COLO668 (cell line): Measurements from ENCODE around the gene OXLD1.
A peak's percentile ranks its signal among the peaks of the same experiment; 100 is the strongest.

Source experiments
- DNase-seq: peaks from one replicate; lab custom pipeline; 2025; ENCODE audit not compliant: unreplicated experiment; lab: John Stamatoyannopoulos, UW

The OXLD1 gene

GRCh38 chr17:81702934-81703746 is 36.7 kb upstream of the OXLD1 start, which contains the start of gene MRPL12:
Gene MRPL12 (plus strand): TSS chr17:81703367. CDS start chr17:81703502, 135 bp downstream.
- DNase-seq, result peak; percentile 94

GRCh38 chr17:81701288-81702071 is 35.1 kb upstream of the OXLD1 start:
- peak; percentile 15 for DNase-seq

DNA sequence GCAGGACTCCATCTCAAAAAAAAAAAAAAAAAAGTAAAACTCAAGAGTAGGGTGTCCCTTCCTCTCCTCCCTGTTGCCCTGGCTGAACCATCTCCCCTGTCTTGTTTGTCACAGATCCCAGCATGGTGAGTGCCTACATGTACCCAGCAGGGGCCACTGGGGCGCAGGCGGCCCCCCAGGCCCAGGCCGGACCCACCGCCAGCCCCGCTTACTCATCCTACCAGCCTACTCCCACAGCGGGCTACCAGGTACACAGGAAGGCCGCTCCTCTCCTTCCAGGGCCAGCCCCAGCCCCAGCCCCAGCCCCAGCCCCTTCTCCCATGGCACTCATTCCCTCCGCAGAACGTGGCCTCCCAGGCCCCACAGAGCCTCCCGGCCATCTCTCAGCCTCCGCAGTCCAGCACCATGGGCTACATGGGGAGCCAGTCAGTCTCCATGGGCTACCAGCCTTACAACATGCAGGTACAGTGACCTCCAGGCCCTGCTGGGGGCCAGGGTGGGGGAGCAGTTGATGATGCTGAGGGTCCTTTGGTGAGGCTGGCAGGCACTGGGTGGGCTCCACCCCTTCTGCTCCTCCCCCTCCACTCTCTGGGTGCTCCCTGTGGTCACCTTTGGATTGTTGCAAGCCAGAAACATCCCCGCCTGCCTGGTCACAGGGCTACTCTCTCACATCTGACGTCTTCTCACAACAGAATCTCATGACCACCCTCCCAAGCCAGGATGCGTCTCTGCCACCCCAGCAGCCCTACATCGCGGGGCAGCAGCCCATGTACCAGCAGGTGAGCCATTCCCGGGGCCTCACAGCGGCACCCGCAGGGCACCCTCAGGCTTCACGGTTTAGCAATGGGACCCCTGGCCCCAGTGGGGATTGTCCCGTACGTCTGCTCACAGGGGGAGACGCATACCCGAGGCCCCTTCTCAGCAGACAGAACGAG is 34.2 kb upstream of the OXLD1 start:
- no peak for DNase-seq

DNA sequence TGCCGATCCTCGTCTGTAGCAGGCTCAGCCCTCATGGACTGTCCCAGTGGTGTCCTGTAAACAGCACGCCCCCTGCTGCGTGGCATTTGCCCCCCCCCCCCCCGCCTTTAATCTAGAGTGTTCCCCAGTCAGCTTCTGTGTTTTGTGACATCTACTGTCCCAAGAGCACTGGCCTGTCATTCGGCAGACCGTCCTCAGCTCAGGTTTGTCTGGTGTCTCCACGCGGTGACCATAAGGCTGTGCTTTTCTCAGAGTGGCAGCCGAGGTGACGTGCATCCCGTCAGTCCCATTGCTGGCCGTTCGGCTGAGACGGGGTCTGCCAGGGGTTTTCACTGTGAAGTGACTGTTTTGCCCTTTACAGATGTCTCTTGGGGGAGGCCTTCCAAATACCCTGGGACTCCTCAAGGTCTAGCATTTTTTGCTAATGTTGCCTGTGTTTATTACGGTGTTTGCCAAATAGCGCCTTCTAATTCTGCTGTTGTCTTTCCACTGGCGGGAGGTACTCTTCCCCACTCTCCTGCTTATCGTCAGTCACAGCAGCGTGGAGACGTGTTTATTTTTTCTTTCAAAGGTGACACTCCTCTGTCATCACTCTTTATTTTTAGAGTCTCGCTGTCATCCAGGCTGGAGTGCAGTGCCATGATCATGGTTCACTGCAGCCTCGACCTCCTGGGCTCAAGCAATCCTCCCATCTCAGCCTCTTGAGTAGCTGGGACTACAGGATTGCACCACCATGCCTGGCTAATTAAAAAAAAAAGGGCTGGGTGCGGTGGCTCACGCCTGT is 31.0 kb upstream of the OXLD1 start:
- DNase-seq, result no peak

DNA sequence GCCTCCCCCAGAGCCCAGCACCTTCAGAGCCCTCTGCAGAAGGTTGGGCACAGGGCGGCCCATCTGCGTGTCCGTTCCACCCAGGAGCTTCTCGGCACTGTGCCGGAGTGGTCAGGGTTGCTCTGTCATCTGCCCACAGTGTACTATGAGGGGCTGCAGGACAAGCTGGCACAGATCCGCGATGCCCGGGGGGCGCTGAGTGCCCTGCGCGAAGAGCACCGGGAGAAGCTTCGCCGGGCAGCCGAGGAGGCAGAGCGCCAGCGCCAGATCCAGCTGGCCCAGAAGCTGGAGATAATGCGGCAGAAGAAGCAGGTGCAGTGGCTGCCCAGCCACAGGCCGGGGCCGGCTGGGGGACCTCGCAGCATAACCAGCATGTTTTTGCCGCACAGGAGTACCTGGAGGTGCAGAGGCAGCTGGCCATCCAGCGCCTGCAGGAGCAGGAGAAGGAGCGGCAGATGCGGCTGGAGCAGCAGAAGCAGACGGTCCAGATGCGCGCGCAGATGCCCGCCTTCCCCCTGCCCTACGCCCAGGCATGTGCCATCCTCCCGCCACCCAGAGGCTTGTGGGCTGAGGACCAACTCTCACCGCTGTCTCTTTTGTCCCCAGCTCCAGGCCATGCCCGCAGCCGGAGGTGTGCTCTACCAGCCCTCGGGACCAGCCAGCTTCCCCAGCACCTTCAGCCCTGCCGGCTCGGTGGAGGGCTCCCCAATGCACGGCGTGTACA is 30.0 kb upstream of the OXLD1 start:
- no peak for DNase-seq

GRCh38 chr17:81695801-81696200 is 29.4 kb upstream of the OXLD1 start:
- no peak for DNase-seq

DNA sequence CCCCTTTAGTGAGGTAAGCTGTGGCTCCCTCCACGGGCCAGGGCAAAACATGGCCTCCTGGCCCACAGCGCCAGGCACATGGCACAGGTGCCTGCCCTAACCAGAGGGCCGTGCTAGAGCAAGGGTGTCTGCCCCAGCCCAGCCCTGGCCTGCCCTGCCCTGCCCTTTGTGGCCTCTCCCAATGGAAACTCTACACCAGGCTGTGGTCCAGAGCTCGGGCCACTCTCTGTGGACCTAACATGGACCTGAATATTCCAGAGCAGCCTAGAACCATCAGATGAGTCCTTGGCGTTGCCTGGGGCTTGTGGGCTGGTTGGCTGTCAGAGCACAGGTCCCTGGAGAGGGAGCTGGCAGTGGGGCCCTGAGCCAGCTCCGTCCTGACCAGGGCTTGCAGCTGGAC is 28.8 kb upstream of the OXLD1 start:
- no peak for DNase-seq

DNA sequence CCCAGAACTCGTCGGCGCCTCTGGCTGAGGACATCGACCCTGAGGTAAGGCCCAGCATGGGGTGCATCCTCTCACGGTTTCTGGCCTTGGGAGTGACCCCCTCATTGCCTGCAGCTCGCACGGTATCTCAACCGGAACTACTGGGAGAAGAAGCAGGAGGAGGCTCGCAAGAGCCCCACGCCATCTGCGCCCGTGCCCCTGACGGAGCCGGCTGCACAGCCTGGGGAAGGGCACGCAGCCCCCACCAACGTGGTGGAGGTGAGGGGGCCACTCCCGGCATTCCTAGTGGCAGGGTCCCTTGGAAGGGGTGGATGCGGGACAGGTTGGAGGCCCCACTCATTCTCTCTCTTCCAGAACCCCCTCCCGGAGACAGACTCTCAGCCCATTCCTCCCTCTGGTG is 28.4 kb upstream of the OXLD1 start:
- no peak for DNase-seq

GRCh38 chr17:81693509-81694210 is 27.3 kb upstream of the OXLD1 start:
- DNase-seq, result no peak

DNA sequence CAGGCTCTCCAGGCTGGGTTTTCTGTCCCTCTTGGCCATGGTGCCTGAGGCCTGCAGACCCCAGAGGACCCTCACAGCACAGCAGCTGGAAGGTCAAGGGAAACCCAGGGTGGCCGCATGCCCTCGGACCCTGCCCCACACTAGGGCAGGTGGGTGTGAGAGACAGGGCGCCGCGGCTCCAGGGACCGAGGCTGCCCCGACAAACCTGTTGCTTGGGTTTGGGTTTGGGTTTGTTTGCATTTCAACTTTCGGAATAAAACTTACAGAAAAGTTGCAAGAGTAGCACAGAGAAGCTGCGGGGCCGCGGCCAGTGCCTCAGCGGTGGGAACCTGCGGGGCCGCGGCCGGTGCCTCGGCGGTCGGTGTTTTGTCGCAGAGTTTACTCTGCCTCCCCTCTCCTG is 25.2 kb upstream of the OXLD1 start:
- no peak for DNase-seq

DNA sequence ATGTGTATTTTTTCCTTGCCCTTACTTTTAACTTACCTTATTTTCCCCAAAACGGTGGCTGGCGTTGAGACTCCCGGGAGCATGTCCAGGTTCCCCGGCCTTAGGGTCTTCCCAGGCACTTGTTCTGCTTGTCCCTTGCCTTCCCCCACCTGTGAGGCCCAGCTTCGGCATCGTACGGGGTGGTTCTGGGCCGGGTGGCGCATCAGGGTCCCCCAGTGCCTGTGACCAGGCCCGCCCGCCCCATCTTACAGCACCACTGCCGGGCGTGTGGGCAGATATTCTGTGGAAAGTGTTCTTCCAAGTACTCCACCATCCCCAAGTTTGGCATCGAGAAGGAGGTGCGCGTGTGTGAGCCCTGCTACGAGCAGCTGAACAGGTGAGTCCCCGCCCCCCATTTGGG is 24.8 kb upstream of the OXLD1 start:
- DNase-seq, result no peak

GRCh38 chr17:81690549-81690948 is 24.1 kb upstream of the OXLD1 start:
- DNase-seq, result no peak

- no peak for DNase-seq
Observed at GRCh38 chr17:81690066-81690465, 23.7 kb upstream of the OXLD1 start.

DNA sequence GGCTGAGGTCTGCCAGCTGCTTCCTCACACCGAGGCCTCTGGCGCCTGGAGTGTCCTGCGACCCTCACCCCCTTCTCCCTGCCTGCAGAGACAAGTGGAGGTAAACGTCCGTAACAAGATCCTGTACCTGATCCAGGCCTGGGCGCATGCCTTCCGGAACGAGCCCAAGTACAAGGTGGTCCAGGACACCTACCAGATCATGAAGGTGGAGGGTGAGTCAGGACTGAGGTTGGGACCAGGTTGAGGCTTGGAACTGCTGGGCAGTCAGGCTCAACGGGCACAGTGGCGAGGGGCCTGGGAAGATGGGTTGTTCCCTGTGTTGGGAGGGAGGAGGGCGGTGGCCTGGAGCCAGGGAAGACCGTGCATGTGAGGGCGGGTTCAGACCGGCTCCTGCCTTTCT is 22.2 kb upstream of the OXLD1 start:
- DNase-seq, result no peak

GRCh38 chr17:81687770-81688541 is 21.6 kb upstream of the OXLD1 start:
- DNase-seq, result no peak

DNA sequence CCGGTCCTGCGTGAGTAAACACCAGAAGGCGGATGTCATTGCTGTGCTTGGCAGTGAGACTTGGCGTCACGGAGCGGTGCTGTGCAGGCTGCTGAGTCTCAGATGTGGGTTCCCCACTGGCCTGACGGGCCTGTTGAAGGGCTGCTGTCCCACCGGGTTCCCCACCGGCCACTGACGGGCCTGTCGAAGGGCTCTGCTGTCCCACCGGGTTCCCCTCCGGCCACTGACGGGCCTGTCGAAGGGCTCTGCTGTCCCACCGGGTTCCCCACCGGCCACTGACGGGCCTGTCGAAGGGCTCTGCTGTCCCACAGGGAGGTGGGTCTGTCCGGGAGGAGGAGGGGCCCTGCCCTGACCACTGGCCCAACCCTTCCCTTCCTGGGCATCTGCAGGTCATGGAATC is 20.2 kb upstream of the OXLD1 start:
- no peak for DNase-seq

DNA sequence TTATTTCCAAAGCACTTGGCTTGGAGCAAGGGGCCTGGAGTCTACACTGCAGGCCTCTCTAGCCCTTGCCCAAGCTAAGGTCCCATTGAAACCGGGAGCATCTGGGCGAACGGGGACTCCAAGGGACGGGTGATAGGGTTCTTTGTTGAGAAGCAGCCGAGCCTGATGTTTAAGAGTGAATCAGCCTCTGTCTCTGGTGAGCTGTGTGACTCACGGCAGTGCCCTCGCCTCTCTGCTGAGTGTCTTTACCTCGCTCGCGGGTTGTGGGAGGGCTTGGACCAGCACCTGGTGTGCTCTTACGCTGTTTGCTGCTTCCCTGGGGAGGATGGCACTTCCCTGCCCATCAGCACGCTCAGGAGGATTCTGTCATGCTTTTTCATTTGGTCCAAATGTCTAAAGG is 18.7 kb upstream of the OXLD1 start:
- DNase-seq, result peak; percentile 65

DNA sequence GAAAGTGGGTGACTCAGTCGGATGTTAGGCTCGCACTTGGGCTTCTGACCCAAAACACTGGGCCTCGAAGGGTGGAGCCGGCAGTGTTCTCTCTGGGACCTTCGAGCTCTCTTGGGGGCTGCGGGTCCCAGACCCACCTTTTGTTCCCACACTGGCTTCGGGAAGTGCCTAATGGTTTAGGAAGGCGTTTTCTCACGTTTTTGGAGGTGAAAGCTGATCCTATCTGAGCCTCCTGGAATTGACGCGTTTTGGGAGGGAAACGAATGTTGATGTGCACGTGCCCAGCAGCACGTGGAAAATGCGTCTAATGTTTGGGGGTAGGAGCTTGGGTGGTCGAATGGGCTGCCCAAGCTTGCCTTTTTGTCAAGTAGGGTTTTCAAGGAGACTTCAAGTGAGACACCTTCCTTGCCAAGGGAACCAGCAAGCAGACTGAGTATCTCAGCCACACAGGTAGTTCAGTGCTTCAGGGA is 18.1 kb upstream of the OXLD1 start:
- peak; percentile 19 for DNase-seq
